Glomerular visceral epithelial cell (primary cell): ENCODE measurements around the gene EPN2.
A peak's percentile ranks its signal among the peaks of the same experiment; 100 is the strongest.
"Not testable (repeated sequence)": the region's sequence is repeated elsewhere in the genome, so short reads cannot be mapped to it uniquely, and the experiment has no call there.

Source experiments
- DNase-seq: peaks from one replicate; pipeline ENCODE4 v3.0.0-alpha.2; 2016; ENCODE audit errors: extremely low spot score

EPN2 gene

DNA sequence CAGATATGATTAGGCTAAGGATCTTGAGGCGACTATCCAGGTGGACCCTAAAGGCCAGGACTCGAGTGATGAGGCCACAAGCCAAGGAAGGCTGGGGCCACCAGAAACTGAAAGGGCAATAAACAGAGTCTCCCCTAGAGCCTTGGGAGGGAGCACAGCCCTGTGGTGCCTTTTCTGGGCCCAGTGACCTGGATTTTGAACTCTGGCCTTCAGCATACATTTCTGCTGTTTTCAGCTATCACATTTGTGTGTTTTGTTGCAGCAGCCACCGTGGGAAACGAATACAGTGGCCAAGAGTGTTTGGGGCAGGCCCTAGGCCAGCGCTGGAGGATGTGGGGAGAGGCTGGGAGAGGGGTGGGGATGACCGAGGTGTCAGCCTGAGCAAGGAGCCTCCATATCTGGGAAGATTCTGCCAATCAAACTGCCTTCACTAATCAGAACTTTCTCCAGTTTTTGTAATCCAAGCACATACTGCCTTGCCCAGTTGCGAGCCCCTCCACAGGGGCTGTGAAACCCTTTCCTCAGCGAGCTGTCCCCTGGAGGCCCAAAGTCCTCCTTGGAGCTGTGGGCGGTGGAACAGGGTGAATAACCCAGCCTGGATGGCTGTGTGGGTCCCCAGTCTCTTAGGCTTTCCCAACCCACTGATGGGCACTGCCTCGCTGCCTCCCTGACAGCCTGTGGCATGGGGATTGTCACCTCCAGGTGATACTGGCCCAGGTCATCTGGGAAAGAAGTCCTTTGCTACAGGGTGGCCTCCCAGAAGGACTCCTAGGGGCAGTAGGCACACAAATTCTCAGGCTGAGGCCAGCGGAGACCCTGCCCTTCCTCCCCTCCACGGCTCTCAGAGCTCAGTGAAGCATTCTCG is 108.6 kb downstream of the EPN2 start:
- DNase-seq, result no peak

DNA sequence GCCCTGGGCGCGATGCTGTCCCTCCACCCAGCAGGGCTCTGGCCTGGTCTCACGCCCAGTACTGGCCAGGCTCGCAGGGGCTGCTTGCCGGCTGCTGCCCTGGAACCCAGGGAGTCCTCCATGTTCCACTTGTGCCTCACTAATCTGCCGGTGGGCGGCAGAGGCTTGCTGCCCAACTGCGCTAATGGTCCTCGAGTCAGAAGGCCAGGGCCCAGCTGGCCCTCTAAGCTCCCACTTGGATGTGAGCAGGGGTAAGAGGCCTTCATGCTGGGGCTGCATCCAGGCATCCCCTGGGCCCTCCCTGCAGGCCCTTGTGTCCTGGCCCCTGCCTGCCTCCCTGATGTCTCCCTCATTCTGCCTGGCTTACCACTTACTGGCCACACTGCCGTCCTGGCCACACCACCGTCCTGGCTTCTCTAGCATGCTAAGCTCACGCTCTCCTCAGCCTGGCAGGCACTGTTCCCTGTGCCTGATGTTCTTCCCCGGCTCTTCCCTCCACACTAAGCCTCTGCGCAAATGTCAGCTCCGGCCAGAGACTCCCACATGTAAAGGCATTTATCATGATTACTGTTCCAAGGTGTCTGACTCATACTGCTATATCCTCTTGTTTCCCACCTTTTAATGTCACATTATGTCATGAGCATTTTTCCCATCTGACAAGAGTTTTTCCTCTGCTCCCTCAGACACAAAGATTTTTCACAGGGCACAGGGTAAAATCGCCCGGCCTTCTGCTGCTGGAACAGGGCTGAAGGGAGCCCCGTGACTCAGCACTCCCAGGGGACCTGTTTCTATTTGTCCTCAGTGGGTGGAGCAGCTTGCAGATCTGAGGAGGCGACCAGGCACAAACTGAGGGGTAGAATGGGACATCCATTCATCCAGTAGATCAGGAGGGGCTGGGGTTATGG is 109.4 kb downstream of the EPN2 start:
- peak; percentile 53 for DNase-seq

GRCh38 chr17:19347323-19348080 is 110.3 kb downstream of the EPN2 start:
- no peak for DNase-seq

- DNase-seq, result no peak
These were observed 111.0 kb downstream of the EPN2 start for GRCh38 chr17:19348081-19348650.

GRCh38 chr17:19348806-19349205 is 111.6 kb downstream of the EPN2 start:
- no peak for DNase-seq

GRCh38 chr17:19353401-19353800 is 116.2 kb downstream of the EPN2 start:
- not testable (repeated sequence) for DNase-seq

- no peak for DNase-seq
These were observed 117.6 kb downstream of the EPN2 start for GRCh38 chr17:19354748-19355147.

- no peak for DNase-seq
These were observed 120.2 kb downstream of the EPN2 start for GRCh38 chr17:19357351-19357750.

- DNase-seq, result no peak
These were observed 120.6 kb downstream of the EPN2 start for GRCh38 chr17:19357761-19358160.

DNA sequence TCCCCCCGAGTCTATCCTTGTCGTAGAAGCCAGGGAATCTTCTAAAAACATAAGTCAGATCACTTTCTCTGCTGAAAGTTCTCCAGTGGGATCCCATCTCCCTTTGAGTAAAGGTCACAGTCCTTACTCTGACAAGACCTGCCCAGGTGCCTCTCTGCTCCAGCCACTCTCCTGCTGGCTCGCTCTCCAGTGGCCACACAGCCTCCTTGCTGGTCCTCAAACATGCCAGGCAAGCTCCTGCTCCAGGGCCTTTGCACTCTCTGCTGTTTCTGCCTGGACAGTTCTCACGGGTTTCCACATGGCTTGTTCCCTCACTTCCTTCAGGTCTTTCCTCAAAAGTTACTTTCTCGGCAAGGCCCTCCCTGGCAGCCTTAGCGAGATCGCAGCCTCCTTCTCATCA is 122.0 kb downstream of the EPN2 start:
- no peak for DNase-seq

GRCh38 chr17:19359856-19360255 is 122.7 kb downstream of the EPN2 start:
- DNase-seq, result no peak

DNA sequence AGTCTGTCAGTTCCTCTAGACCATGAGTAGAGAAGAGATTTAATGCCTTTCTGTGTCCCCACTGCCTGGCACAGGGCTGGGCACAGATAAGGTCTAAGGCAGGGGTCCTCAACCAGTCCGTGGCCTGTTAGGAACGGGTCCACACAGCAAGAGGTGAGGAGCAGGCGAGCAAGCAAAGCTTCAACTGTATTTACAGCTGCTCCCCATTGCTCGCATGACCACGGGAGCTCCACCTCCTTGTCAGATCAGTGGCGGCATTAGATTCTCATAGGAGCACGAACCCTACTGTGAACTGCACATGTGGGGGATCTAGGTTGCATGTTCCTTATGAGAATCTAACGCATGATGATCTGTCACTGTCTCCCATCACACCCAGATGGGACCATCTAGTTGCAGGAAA is 123.6 kb downstream of the EPN2 start:
- DNase-seq, result no peak

- no peak for DNase-seq
These were observed 124.2 kb downstream of the EPN2 start for GRCh38 chr17:19361326-19361725.

- no peak for DNase-seq
These were observed 124.7 kb downstream of the EPN2 start for GRCh38 chr17:19361944-19362276.

DNA sequence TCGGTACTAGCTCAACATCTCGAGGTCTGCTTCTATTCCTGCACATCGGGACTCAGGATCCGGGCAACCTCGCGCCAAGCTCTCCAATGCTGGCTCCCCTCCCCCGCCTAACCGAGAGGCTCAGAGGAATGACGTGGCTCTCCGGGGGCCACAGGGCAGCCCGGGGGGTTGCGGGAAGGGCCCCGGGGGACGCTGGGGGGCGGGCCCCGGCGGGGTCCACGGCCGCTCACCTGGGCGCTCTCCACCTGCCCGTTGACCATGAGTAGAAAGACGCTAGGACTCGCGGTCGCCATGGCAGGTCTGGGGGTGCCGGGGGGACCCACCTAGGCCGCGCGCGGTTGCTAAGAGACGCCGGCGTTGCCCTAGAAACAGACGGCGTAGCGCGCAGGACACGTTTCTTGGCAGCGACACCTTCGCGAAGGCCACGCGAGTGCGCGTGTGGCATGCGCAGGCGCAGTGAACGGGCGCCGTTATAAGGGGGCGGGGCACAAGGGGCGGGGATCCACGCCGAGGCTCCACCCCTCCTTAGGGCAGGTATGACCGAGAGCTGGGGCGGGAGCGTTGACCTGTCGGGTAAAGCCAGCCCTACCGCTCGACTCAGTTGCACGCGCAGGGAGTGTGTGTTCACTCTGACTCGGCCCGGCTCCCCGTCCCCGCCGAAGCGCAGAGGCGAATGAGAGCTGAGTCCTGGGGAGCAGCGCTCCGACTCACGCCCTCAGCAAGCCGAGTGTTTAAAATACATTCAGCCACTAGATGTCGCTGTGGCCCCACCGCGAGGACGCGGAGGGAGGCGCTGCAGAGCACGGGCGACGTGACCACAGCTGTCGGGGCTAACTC is 125.3 kb downstream of the EPN2 start, which contains the start of gene B9D1:
B9D1 (minus strand) TSS at position 447 of the 837 bp plus-strand sequence; CDS start at position 293, 154 bp downstream.
- peak; percentile 94 for DNase-seq

DNA sequence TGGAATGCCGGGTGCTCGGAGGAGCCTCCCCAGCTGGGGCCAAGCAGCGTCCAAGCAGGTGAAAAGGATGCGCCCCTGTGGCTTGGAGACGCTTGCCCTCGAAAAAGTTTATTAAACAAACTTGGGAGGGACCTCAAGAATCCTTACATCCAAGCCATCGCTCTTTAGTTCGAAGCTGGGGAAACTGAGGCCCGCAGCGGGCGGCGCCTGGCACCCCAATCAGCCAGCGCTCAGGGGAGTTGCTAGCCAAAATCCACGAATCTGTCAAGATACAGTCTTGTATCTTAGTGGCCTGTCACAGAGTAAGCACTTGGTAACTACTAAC is 125.9 kb downstream of the EPN2 start:
- DNase-seq, result no peak

- DNase-seq, result no peak
These were observed 126.4 kb downstream of the EPN2 start for GRCh38 chr17:19363460-19364035.

GRCh38 chr17:19364699-19365498 is 127.7 kb downstream of the EPN2 start:
- no peak for DNase-seq

GRCh38 chr17:19365499-19365817 is 128.3 kb downstream of the EPN2 start:
- DNase-seq, result no peak
